A549 (cell line): ENCODE results near the gene GRIN2D. TPM values are rescaled to one million over a fixed set of nuclear protein-coding genes. Genes with fewer than 3 reads are reported as not detected.

Experiments
- ATAC-seq, 2 experiments: fragments of 200-7000 bp in 1 of 2; fragments of >200 bp in 1 of 2; cut with Nextera tagmentation in 1 of 2; cut with Tn5 transposase in 1 of 2; 3 replicates each; pipeline versions ENCODE4 v1.8.0 to v1.9.1; 2018 to 2020; ENCODE audit warnings: mild to moderate bottlenecking in 1 of 2, moderate library complexity in 1 of 2
- CTCF ChIA-PET: fragments of 300-600 bp; sonication (Branson Sonifier 250); formaldehyde crosslinking; extraction: SDS; loops from one replicate; lab custom pipeline; 2021; ENCODE audit warnings: antibody characterized with exemption, inconsistent platforms; lab: Yijun Ruan, JAX
- POLR2A ChIA-PET: fragments of 350-600 bp; formaldehyde crosslinking; extraction: SDS; loops from one replicate; lab custom pipeline; 2021; ENCODE audit warnings: antibody characterized with exemption, inconsistent platforms; lab: Yijun Ruan, JAX
- DNase-seq, 2 experiments: peaks; one replicate each; pipeline versions ENCODE4 v3.0.0 to v3.0.0-alpha.2; 2011 to 2016; ENCODE audit warnings: low read depth in 1 of 2, low spot score in 1 of 2
- FAIRE-seq: peaks from 2 replicates; lab custom pipeline; 2011; peaks lifted over from hg19 to GRCh38; lab: Jason Lieb, UNC
- H3K27ac ChIP-seq, 2 experiments: fragments of >200 bp; sonication (Bioruptor Twin); formaldehyde crosslinking; 3 replicates each; pipeline ENCODE4 v1.5.1; 2016 to 2017
- H3K4me1 ChIP-seq: fragments of >200 bp; sonication (Bioruptor Twin); formaldehyde crosslinking; 3 replicates; pipeline ENCODE4 v1.6.1; 2016
- H3K4me2 ChIP-seq: fragments of >200 bp; sonication (Bioruptor Twin); formaldehyde crosslinking; 3 replicates; pipeline ENCODE4 v1.6.1; 2016
- H3K4me3 ChIP-seq: fragments of >200 bp; sonication (Bioruptor Twin); formaldehyde crosslinking; 3 replicates; pipeline ENCODE4 v1.5.1; 2016
- H3K9me3 ChIP-seq: fragments of >200 bp; sonication (Bioruptor Twin); formaldehyde crosslinking; 3 replicates; pipeline ENCODE4 v1.6.1; 2016
- BCL3 ChIP-seq: fragments of >200 bp; sonication (Bioruptor Twin); formaldehyde crosslinking; IDR thresholded peaks from 3 replicates; pipeline ENCODE4 v1.6.1; 2016
- CBX8 ChIP-seq: fragments of 200-600 bp; sonication (generic); IDR thresholded peaks from 2 replicates; pipeline ENCODE4 v1.6.1; 2016
- CHD2 ChIP-seq: fragments of 150-350 bp; IDR thresholded peaks from 2 replicates; pipeline ENCODE4 v1.6.1; 2014; ENCODE audit warnings: low read length; ENCODE audit not compliant: partially characterized antibody
- CHD4 ChIP-seq: fragments of 200-600 bp; sonication (generic); IDR thresholded peaks from 2 replicates; pipeline ENCODE4 v1.6.1; 2016; ENCODE audit warnings: antibody characterized with exemption, mild to moderate bottlenecking, borderline replicate concordance
- CTCF ChIP-seq: fragments of >200 bp; sonication (Bioruptor Twin); formaldehyde crosslinking; IDR thresholded peaks from 3 replicates; pipeline ENCODE4 v1.5.1; 2016
- ELK1 ChIP-seq: fragments of 150-350 bp; IDR thresholded peaks from 2 replicates; pipeline ENCODE4 v1.6.1; 2014; ENCODE audit warnings: low read depth, mild to moderate bottlenecking, low read length
- FOXS1 ChIP-seq: fragments of 250-450 bp; sonication (Bioruptor Pico); IDR thresholded peaks from 2 replicates; pipeline ENCODE4 v1.5.0; 2020; ENCODE audit warnings: mild to moderate bottlenecking, moderate library complexity
- HOXB5 ChIP-seq: fragments of 250-450 bp; sonication (Bioruptor Pico); IDR thresholded peaks from 2 replicates; pipeline ENCODE4 v1.5.0; 2020; ENCODE audit warnings: mild to moderate bottlenecking, moderate library complexity
- JUN ChIP-seq, 2 experiments: fragments of >200 bp; sonication (Bioruptor Twin); formaldehyde crosslinking; IDR thresholded peaks; 2 replicates in 1 of 2; 3 replicates in 1 of 2; pipeline ENCODE4 v1.6.1; 2016 to 2017
- JUNB ChIP-seq: fragments of >200 bp; sonication (Bioruptor Twin); formaldehyde crosslinking; IDR thresholded peaks from 2 replicates; pipeline ENCODE4 v1.6.1; 2016
- MAFK ChIP-seq: fragments of 450-650 bp; IDR thresholded peaks from 2 replicates; pipeline ENCODE4 v1.6.1; 2014; ENCODE audit not compliant: partially characterized antibody
- MAZ ChIP-seq: fragments of 150-350 bp; IDR thresholded peaks from 2 replicates; pipeline ENCODE4 v1.6.1; 2014; ENCODE audit warnings: antibody characterized with exemption, low read depth, low read length, borderline replicate concordance
- NFE2L2 ChIP-seq: fragments of 150-350 bp; conservative IDR thresholded peaks from 2 replicates; pipeline ENCODE4 v1.6.1; 2014; ENCODE audit warnings: low read length
- POLR2A ChIP-seq: IDR thresholded peaks from 2 replicates; pipeline ENCODE4 v1.6.1; 2012; ENCODE audit warnings: mild to moderate bottlenecking, low read length
- RAD21 ChIP-seq, 2 experiments: fragments of >200 bp in 1 of 2; sonication (Bioruptor Twin) in 1 of 2; formaldehyde crosslinking in 1 of 2; IDR thresholded peaks in 1 of 2; conservative IDR thresholded peaks in 1 of 2; 2 replicates in 1 of 2; 3 replicates in 1 of 2; pipeline ENCODE4 v1.6.1; 2012 to 2018; ENCODE audit warnings: inconsistent platforms in 1 of 2
- RARB ChIP-seq: fragments of 250-450 bp; sonication (Bioruptor Pico); IDR thresholded peaks from 2 replicates; pipeline ENCODE4 v1.8.0; 2021; ENCODE audit warnings: mild to moderate bottlenecking, moderate library complexity
- RFX5 ChIP-seq: fragments of 450-650 bp; IDR thresholded peaks from 2 replicates; pipeline ENCODE4 v1.7.1; 2014; ENCODE audit warnings: antibody characterized with exemption, mild to moderate bottlenecking, moderate library complexity
- RNF2 ChIP-seq: fragments of 200-600 bp; sonication (generic); IDR thresholded peaks from 2 replicates; pipeline ENCODE4 v1.6.1; 2016; ENCODE audit warnings: low read depth, mild to moderate bottlenecking, antibody characterized with exemption, moderate library complexity, borderline replicate concordance
- TFCP2L1 ChIP-seq: fragments of 250-450 bp; sonication (Bioruptor Pico); IDR thresholded peaks from 2 replicates; pipeline ENCODE4 v1.5.0; 2021; ENCODE audit warnings: mild to moderate bottlenecking
- ZFP36 ChIP-seq: fragments of 450-650 bp; IDR thresholded peaks from 2 replicates; pipeline ENCODE4 v1.6.1; 2014; ENCODE audit warnings: borderline replicate concordance; ENCODE audit not compliant: partially characterized antibody
- WGBS: methylation state at CpG from one replicate; pipeline ENCODE4 v1.1.6; 2017; ENCODE audit errors: missing lambda C conversion rate; 5-methylcytosine and 5-hydroxymethylcytosine counted together
- polyA plus RNA-seq, 4 experiments: library from polyadenylated mRNA; depleted of rRNA in 3 of 4; stranded (reverse); fragments of >200 nt; fragmentation: RNase III in 1 of 4; extraction: RNeasy Plus Mini Kit Qiagen cat#74134 plus additional on column Dnase treatment in 1 of 4; gene quantifications; 2 replicates in 3 of 4; 3 replicates in 1 of 4; pipeline ENCODE4 v1.2.3, GENCODE V29; 2011 to 2017
- TF ChIP-seq, protein P1 (sequence below): IDR thresholded peaks from 2 replicates; pipeline ENCODE4 v1.6.1; 2012
- TF ChIP-seq, protein P2 (sequence below): fragments of >200 bp; sonication (Bioruptor Twin); formaldehyde crosslinking; IDR thresholded peaks from 2 replicates; pipeline ENCODE4 v1.6.1; 2016

Gene GRIN2D
- polyA plus RNA-seq, 2 of the 4 experiments (the other 2 are of a cell fraction), result 2.6 to 6.3 TPM

DNA sequence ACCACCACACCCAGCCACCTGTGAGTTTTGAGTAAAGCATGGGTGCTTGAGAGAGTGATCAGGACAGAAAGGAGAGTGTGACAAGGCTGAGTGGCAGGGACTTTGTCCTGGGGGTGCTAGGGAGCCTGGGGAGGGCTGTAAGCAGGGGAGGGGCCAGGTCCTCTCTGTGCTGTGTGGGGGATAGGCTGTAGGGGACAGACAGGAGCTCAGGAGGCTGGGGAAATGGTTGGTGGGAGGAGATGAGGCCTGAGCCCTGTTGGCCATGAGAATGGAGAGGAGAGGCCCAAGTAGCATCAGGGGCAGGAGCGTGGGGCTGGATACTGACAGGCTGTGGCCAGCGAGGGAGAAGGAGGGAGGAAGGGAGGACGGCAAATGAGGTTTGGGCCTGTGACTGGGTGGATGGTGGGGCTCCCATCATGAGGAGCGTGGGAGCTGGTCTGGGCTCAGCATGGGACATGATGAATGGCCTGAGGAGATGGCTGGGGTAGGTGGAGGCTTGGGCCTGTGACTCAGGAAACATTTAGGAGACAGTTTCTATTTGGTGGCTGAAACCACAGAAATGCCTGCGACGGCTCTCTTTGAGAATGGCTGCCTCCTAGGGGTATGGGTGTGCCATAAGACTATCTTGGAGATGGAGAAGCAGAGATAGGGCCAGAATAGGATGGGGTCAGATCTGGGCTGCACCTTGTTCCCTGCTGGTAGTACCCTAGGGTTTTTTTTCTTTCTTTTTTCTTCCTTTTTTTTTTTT is 25.0 kb downstream of the GRIN2D start:
- DNase-seq (peak in 1 of 2 experiments; percentile 58), FAIRE-seq (no peak), ATAC-seq (peak; percentile 45 to 46; a peak in 5 of 6 replicates)
- WGBS, result 83% methylated on average over 6 of the region's 6 CpGs
- TF ChIP-seq CTCF (no peak), RNF2 (no peak)
- ChIA-PET POLR2A (no interaction called here), CTCF (interaction anchor here (0.6 to 3.3 kb wide), 5 partner anchors 27 to 147 kb away, joined by 3 to 21 read pairs (median 4); partner anchors contain the start of genes GRWD1 and KDELR1)
- peak overlapping the region in 1 of 2 experiments; percentile 53; a peak in 2 of 6 replicates for H3K27ac ChIP-seq
- no peak overlapping the region for H3K4me2 ChIP-seq
- no peak overlapping the region for H3K4me3 ChIP-seq
- H3K4me1 ChIP-seq, result peaks cover 10% of the 10 kb centered on the region
- H3K9me3 ChIP-seq, result no peaks in the 10 kb centered on the region

- H3K4me3 ChIP-seq, result no peak overlapping the region
- FAIRE-seq (no peak), DNase-seq (peak in 1 of 2 experiments; percentile 59), ATAC-seq (peak; percentile 25 to 71; a peak in 4 of 6 replicates)
- no peaks in the 10 kb centered on the region for H3K9me3 ChIP-seq
- 90% methylated on average over 31 of the region's 31 CpGs for WGBS
- TF ChIP-seq RNF2 (no peak), CHD2 (no peak), MAFK (no peak), MAZ (0 out of 2 replicates have a peak, but pooled peaks have one; percentile 76)
- TF ChIP-seq, protein P1, sequence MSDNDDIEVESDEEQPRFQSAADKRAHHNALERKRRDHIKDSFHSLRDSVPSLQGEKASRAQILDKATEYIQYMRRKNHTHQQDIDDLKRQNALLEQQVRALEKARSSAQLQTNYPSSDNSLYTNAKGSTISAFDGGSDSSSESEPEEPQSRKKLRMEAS, result no peak
- no peak overlapping the region for H3K4me2 ChIP-seq
- POLR2A ChIA-PET, result no interaction called here
- CTCF ChIA-PET, result interaction anchor here (0.6 to 1.5 kb wide), 4 partner anchors 28 to 148 kb away, joined by 3 to 4 read pairs (median 4); partner anchors contain the start of gene KDELR1
- peaks cover 2% of the 10 kb centered on the region; the same call in 2 of the 3 replicates for H3K4me1 ChIP-seq
- 0 out of 6 replicates have a peak overlapping the region, but pooled peaks of 1 of the 2 experiments have one; percentile 7 for H3K27ac ChIP-seq
These were observed 25.9 kb downstream of the GRIN2D start for GRCh38 chr19:48419158-48419920.

GRCh38 chr19:48421548-48421947 is 28.1 kb downstream of the GRIN2D start:
- no peak for FAIRE-seq
- Histone ChIP-seq H3K4me1 (peaks cover 20% of the 10 kb centered on the region), H3K4me3 (no peak overlapping the region), H3K9me3 (no peaks in the 10 kb centered on the region), H3K27ac (no peak overlapping the region), H3K4me2 (no peak overlapping the region)
- DNase-seq, result no peak
- 81% methylated on average over 16 of the region's 16 CpGs for WGBS
- no peak for ATAC-seq
- POLR2A ChIA-PET, result interaction anchor here (0.6 kb wide), 1 partner anchor 101 kb away, joined by 3 read pairs; no protein-coding TSS in a partner anchor
- CTCF ChIA-PET, result interaction anchor here (0.6 to 1.4 kb wide), 4 partner anchors 16 to 187 kb away, joined by 3 to 4 read pairs (median 4); no protein-coding TSS in a partner anchor
- TF ChIP-seq NFE2L2 (no peak), POLR2A (no peak), RFX5 (no peak), JUNB (no peak), CTCF (no peak), JUN (IDR thresholded peaks at IDR 0.05) (no peak), RAD21 (conservative IDR thresholded peaks at IDR 0.05 in 1 of 2, IDR thresholded peaks at IDR 0.05 in 1 of 2) (no peak), RARB (no peak), CHD2 (no peak), MAZ (no peak), ZFP36 (no peak), ELK1 (no peak), CHD4 (no peak), TFCP2L1 (CRISPR knock-in tag) (no peak), HOXB5 (CRISPR knock-in tag) (no peak), FOXS1 (CRISPR knock-in tag) (no peak), CBX8 (no peak), BCL3 (no peak)
- TF ChIP-seq, protein P2, sequence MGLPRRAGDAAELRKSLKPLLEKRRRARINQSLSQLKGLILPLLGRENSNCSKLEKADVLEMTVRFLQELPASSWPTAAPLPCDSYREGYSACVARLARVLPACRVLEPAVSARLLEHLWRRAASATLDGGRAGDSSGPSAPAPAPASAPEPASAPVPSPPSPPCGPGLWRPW, result no peak
